Fibroblast of villous mesenchyme (primary cell): ENCODE data around the gene TP53TG5. TPM values are rescaled to one million over a fixed set of nuclear protein-coding genes. Genes with fewer than 3 reads are reported as not detected.

Experiments used
- DNase-seq: peaks from one replicate; pipeline ENCODE4 v3.0.0-alpha.2; 2010; ENCODE audit warnings: low read depth
- H3K4me3 ChIP-seq: 2 replicates; pipeline ENCODE4 v1.5.1; 2011; ENCODE audit warnings: low read depth, mild to moderate bottlenecking, low read length
- CTCF ChIP-seq: IDR thresholded peaks from 2 replicates; pipeline ENCODE4 v1.5.1; 2012; ENCODE audit warnings: low read depth, mild to moderate bottlenecking, low read length; ENCODE audit not compliant: insufficient read depth
- total RNA-seq: library from RNA; depleted of rRNA; stranded (reverse); fragments of >200 nt; gene quantifications from 2 replicates; pipeline ENCODE4 v1.2.3, GENCODE V29; 2012

Gene TP53TG5
- total RNA-seq, 1 donor, result not detected

- TF ChIP-seq CTCF, result peak; percentile 75
- peak; percentile 99 for DNase-seq
- H3K4me3 ChIP-seq, result peak within 1 kb of the TSS; percentile 79
Measured at GRCh38 chr20:45362804-45363610, 15.1 kb downstream of the TP53TG5 start, which contains the start of gene SYS1. Gene SYS1 (plus strand): TSS chr20:45363156. CDS start chr20:45363532, 376 bp downstream.

- H3K4me3 ChIP-seq, result no peak overlapping the region
- TF ChIP-seq CTCF, result no peak
- DNase-seq, result no peak
Measured at GRCh38 chr20:45361793-45362192, 16.3 kb downstream of the TP53TG5 start.

- no peak for TF ChIP-seq CTCF
- DNase-seq, result peak; percentile 95
- no peak overlapping the region for H3K4me3 ChIP-seq
Measured at GRCh38 chr20:45359406-45360148, 18.5 kb downstream of the TP53TG5 start.

GRCh38 chr20:45359069-45359405, 19.1 kb downstream of the TP53TG5 start:
- no peak overlapping the region for H3K4me3 ChIP-seq
- TF ChIP-seq CTCF, result no peak

GRCh38 chr20:45358282-45359068, 19.6 kb downstream of the TP53TG5 start:
- TF ChIP-seq CTCF, result no peak
- DNase-seq, result peak; percentile 94
- no peak overlapping the region for H3K4me3 ChIP-seq

More at GRCh38 chr20:45359069-45359405, 19.1 kb downstream of the TP53TG5 start:
- DNase-seq, result peak; percentile 90

- TF ChIP-seq CTCF, result no peak
- H3K4me3 ChIP-seq, result no peak overlapping the region
- DNase-seq, result peak; percentile 96
Measured at GRCh38 chr20:45355209-45356084, 22.7 kb downstream of the TP53TG5 start.
